ENCODE results near the gene CDK14. TPM values are rescaled to one million over a fixed set of nuclear protein-coding genes. Genes with fewer than 3 reads are reported as not detected.

The CDK14 gene
- total and polyA plus RNA-seq, 5 donors from 2014 or later = 0.58 to 4.0 (median 2.3) TPM

- Mint-ChIP-seq H3K4me1 (no peaks in the 10 kb centered on the region), H3K4me3 (no peak overlapping the region), H3K36me3 (no peaks in the 10 kb centered on the region), H3K9me3 (peaks cover 0 to 7% (median 2%) of the 10 kb centered on the region in 7 donors), H3K27ac (no peak overlapping the region), H3K27me3 (no peaks in the 10 kb centered on the region)
- no peak overlapping the region for H3K27ac ChIP-seq (ENCODE audit: insufficient read depth, low read length, poor library complexity, severe bottlenecking)
- H3K27me3 ChIP-seq (ENCODE audit: control insufficient read depth, insufficient read depth, low read length) = no peaks in the 10 kb centered on the region
- no peaks in the 10 kb centered on the region for H3K9me3 ChIP-seq (ENCODE audit: control insufficient read depth in 2 of 2, low read length in 2 of 2)
- H3K36me3 ChIP-seq (ENCODE audit: control insufficient read depth, insufficient read depth, low read length) = no peaks in the 10 kb centered on the region
- H3K4me3 ChIP-seq (ENCODE audit: low read depth, low read length) = no peak overlapping the region
- no peak for ATAC-seq (ENCODE audit: low read depth in 2 of 2)
- no peaks in the 10 kb centered on the region for H3K4me1 ChIP-seq (ENCODE audit: control insufficient read depth, insufficient read depth, low read length, poor library complexity, severe bottlenecking)
- no peak for DNase-seq
Observed at GRCh38 chr7:90570373-90570959, 25.7 kb upstream of the CDK14 start.

GRCh38 chr7:90574146-90574819 is 21.8 kb upstream of the CDK14 start:
- Mint-ChIP-seq H3K27ac (no peak overlapping the region), H3K36me3 (no peaks in the 10 kb centered on the region), H3K9me3 (peaks cover 0 to 2% (median 0%) of the 10 kb centered on the region in 7 donors), H3K4me1 (no peaks in the 10 kb centered on the region), H3K27me3 (no peaks in the 10 kb centered on the region), H3K4me3 (no peak overlapping the region)
- no peak overlapping the region for H3K27ac ChIP-seq (ENCODE audit: insufficient read depth, low read length, poor library complexity, severe bottlenecking)
- no peak overlapping the region for H3K4me3 ChIP-seq (ENCODE audit: low read depth, low read length)
- H3K9me3 ChIP-seq (ENCODE audit: control insufficient read depth in 2 of 2, low read length in 2 of 2) = no peaks in the 10 kb centered on the region
- ATAC-seq (ENCODE audit: low read depth in 2 of 2) (no peak), DNase-seq (no peak)
- H3K36me3 ChIP-seq (ENCODE audit: control insufficient read depth, insufficient read depth, low read length) = no peaks in the 10 kb centered on the region
- no peaks in the 10 kb centered on the region for H3K4me1 ChIP-seq (ENCODE audit: control insufficient read depth, insufficient read depth, low read length, poor library complexity, severe bottlenecking)
- H3K27me3 ChIP-seq (ENCODE audit: control insufficient read depth, insufficient read depth, low read length) = no peaks in the 10 kb centered on the region

DNA sequence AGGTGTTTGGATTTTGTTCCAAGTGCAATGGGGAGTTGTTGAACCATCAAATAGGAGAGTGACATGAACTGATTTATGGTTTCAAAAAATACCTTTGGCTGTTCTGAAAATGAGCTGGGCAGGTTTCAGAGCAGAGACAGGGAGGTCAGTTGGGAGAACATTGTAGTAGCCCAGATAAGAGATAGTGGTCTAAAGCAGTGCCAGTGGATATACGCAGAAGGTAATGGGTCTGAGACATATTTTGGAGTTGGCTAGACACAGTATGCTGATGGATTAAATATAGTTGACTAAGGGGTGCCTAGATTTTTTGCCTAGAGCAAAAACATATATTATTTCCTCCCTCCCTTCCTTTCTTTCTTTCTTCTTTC is 21.3 kb upstream of the CDK14 start:
- H3K4me1 ChIP-seq (ENCODE audit: control insufficient read depth, insufficient read depth, low read length, poor library complexity, severe bottlenecking) = no peaks in the 10 kb centered on the region
- H3K36me3 ChIP-seq (ENCODE audit: control insufficient read depth, insufficient read depth, low read length) = no peaks in the 10 kb centered on the region
- Mint-ChIP-seq H3K27ac (no peak overlapping the region), H3K4me3 (no peak overlapping the region), H3K4me1 (no peaks in the 10 kb centered on the region), H3K9me3 (peaks cover 0 to 2% (median 0%) of the 10 kb centered on the region in 7 donors), H3K27me3 (no peaks in the 10 kb centered on the region), H3K36me3 (no peaks in the 10 kb centered on the region)
- ATAC-seq (ENCODE audit: low read depth in 2 of 2) (no peak), DNase-seq (no peak)
- H3K9me3 ChIP-seq (ENCODE audit: control insufficient read depth in 2 of 2, low read length in 2 of 2) = no peaks in the 10 kb centered on the region
- no peaks in the 10 kb centered on the region for H3K27me3 ChIP-seq (ENCODE audit: control insufficient read depth, insufficient read depth, low read length)
- no peak overlapping the region for H3K4me3 ChIP-seq (ENCODE audit: low read depth, low read length)
- H3K27ac ChIP-seq (ENCODE audit: insufficient read depth, low read length, poor library complexity, severe bottlenecking) = no peak overlapping the region

- ATAC-seq (ENCODE audit: low read depth in 2 of 2) = no peak
- H3K4me3 Mint-ChIP-seq = no peak overlapping the region
Observed at GRCh38 chr7:90579181-90579688, 16.9 kb upstream of the CDK14 start.

GRCh38 chr7:90580051-90580450 is 16.1 kb upstream of the CDK14 start:
- Mint-ChIP-seq H3K36me3 (no peaks in the 10 kb centered on the region), H3K4me1 (no peaks in the 10 kb centered on the region), H3K9me3 (peaks cover 0 to 9% (median 1%) of the 10 kb centered on the region in 7 donors), H3K27me3 (no peaks in the 10 kb centered on the region), H3K4me3 (no peak overlapping the region), H3K27ac (no peak overlapping the region)
- ATAC-seq (ENCODE audit: low read depth in 2 of 2) (no peak), DNase-seq (no peak)
- Histone ChIP-seq H3K36me3 (ENCODE audit: control insufficient read depth, insufficient read depth, low read length) (no peaks in the 10 kb centered on the region), H3K27me3 (ENCODE audit: control insufficient read depth, insufficient read depth, low read length) (no peaks in the 10 kb centered on the region), H3K4me1 (ENCODE audit: control insufficient read depth, insufficient read depth, low read length, poor library complexity, severe bottlenecking) (no peaks in the 10 kb centered on the region), H3K4me3 (ENCODE audit: low read depth, low read length) (no peak overlapping the region), H3K9me3 (ENCODE audit: control insufficient read depth in 2 of 2, low read length in 2 of 2) (no peaks in the 10 kb centered on the region), H3K27ac (ENCODE audit: insufficient read depth, low read length, poor library complexity, severe bottlenecking) (no peak overlapping the region)

More at GRCh38 chr7:90579181-90579688, 16.9 kb upstream of the CDK14 start:
- Mint-ChIP-seq H3K27ac (no peak overlapping the region), H3K27me3 (no peaks in the 10 kb centered on the region), H3K9me3 (peaks cover 0 to 6% (median 0%) of the 10 kb centered on the region in 7 donors), H3K36me3 (no peaks in the 10 kb centered on the region), H3K4me1 (no peaks in the 10 kb centered on the region)
- no peaks in the 10 kb centered on the region for H3K36me3 ChIP-seq (ENCODE audit: control insufficient read depth, insufficient read depth, low read length)
- no peak overlapping the region for H3K4me3 ChIP-seq (ENCODE audit: low read depth, low read length)
- no peaks in the 10 kb centered on the region for H3K4me1 ChIP-seq (ENCODE audit: control insufficient read depth, insufficient read depth, low read length, poor library complexity, severe bottlenecking)
- no peaks in the 10 kb centered on the region for H3K9me3 ChIP-seq (ENCODE audit: control insufficient read depth in 2 of 2, low read length in 2 of 2)
- no peaks in the 10 kb centered on the region for H3K27me3 ChIP-seq (ENCODE audit: control insufficient read depth, insufficient read depth, low read length)
- no peak for DNase-seq
- H3K27ac ChIP-seq (ENCODE audit: insufficient read depth, low read length, poor library complexity, severe bottlenecking) = no peak overlapping the region

DNA sequence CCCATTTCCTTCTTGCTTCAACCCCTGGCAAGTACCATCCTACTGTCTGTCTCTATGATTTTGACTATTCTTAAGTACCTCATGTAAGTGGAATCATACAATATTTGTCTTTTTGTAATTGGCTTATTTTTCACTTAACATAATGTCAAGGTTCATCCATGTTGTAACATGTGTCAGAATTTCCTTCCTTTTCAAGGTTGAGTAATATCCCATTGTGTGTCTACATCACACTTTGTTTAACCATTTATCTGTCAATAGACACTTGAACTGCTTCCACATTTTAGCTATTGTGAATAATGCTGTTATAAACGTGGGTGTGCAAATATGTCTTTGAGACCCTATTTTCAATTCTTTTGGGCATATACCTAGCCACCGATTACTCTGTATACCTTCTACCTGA is 14.0 kb upstream of the CDK14 start:
- Mint-ChIP-seq H3K36me3 (no peaks in the 10 kb centered on the region), H3K4me1 (no peaks in the 10 kb centered on the region), H3K27me3 (no peaks in the 10 kb centered on the region), H3K4me3 (no peak overlapping the region), H3K27ac (no peak overlapping the region), H3K9me3 (peaks cover 0 to 11% (median 1%) of the 10 kb centered on the region in 7 donors)
- H3K36me3 ChIP-seq (ENCODE audit: control insufficient read depth, insufficient read depth, low read length) = no peaks in the 10 kb centered on the region
- no peak overlapping the region for H3K4me3 ChIP-seq (ENCODE audit: low read depth, low read length)
- H3K4me1 ChIP-seq (ENCODE audit: control insufficient read depth, insufficient read depth, low read length, poor library complexity, severe bottlenecking) = no peaks in the 10 kb centered on the region
- no peaks in the 10 kb centered on the region for H3K27me3 ChIP-seq (ENCODE audit: control insufficient read depth, insufficient read depth, low read length)
- H3K27ac ChIP-seq (ENCODE audit: insufficient read depth, low read length, poor library complexity, severe bottlenecking) = no peak overlapping the region
- ATAC-seq (ENCODE audit: low read depth in 2 of 2) (no peak), DNase-seq (no peak)
- H3K9me3 ChIP-seq (ENCODE audit: control insufficient read depth in 2 of 2, low read length in 2 of 2) = no peaks in the 10 kb centered on the region

DNA sequence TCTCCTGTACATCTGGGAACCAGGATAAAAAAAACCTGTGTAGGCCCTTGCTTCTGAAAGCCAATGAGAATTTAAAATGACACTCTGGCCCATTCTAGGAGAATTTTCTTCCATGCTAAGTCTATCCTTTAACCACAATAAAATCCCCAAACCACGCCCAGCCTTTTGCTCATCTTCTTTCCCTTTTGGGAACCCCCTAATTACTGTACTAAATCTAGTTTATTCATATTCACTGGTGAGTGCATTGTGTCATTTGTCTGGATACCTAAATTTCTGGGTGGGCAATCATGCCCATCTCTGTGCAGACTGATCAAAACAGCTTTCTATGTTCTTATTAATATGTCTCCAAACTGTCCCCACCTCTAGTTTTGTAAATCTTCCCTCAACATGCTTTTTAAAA is 11.7 kb upstream of the CDK14 start:
- no peaks in the 10 kb centered on the region for H3K27me3 ChIP-seq (ENCODE audit: control insufficient read depth, insufficient read depth, low read length)
- Mint-ChIP-seq H3K36me3 (no peaks in the 10 kb centered on the region), H3K4me3 (no peak overlapping the region), H3K27me3 (no peaks in the 10 kb centered on the region), H3K4me1 (no peaks in the 10 kb centered on the region), H3K27ac (no peak overlapping the region), H3K9me3 (peaks cover 0 to 11% (median 3%) of the 10 kb centered on the region in 7 donors)
- H3K27ac ChIP-seq (ENCODE audit: insufficient read depth, low read length, poor library complexity, severe bottlenecking) = no peak overlapping the region
- H3K36me3 ChIP-seq (ENCODE audit: control insufficient read depth, insufficient read depth, low read length) = no peaks in the 10 kb centered on the region
- no peaks in the 10 kb centered on the region for H3K4me1 ChIP-seq (ENCODE audit: control insufficient read depth, insufficient read depth, low read length, poor library complexity, severe bottlenecking)
- no peak for ATAC-seq (ENCODE audit: low read depth in 2 of 2)
- DNase-seq = no peak
- no peak overlapping the region for H3K4me3 ChIP-seq (ENCODE audit: low read depth, low read length)
- no peaks in the 10 kb centered on the region for H3K9me3 ChIP-seq (ENCODE audit: control insufficient read depth in 2 of 2, low read length in 2 of 2)

GRCh38 chr7:90586091-90586490 is 10.0 kb upstream of the CDK14 start:
- H3K9me3 ChIP-seq (ENCODE audit: control insufficient read depth in 2 of 2, low read length in 2 of 2) = no peaks in the 10 kb centered on the region
- H3K36me3 ChIP-seq (ENCODE audit: control insufficient read depth, insufficient read depth, low read length) = no peaks in the 10 kb centered on the region
- H3K36me3 Mint-ChIP-seq = no peaks in the 10 kb centered on the region
- H3K27me3 Mint-ChIP-seq = no peaks in the 10 kb centered on the region
- no peak overlapping the region for H3K4me3 Mint-ChIP-seq
- no peaks in the 10 kb centered on the region for H3K27me3 ChIP-seq (ENCODE audit: control insufficient read depth, insufficient read depth, low read length)
- H3K4me1 ChIP-seq (ENCODE audit: control insufficient read depth, insufficient read depth, low read length, poor library complexity, severe bottlenecking) = no peaks in the 10 kb centered on the region
- ATAC-seq (ENCODE audit: low read depth in 2 of 2) (no peak), DNase-seq (no peak)
- no peak overlapping the region for H3K27ac ChIP-seq (ENCODE audit: insufficient read depth, low read length, poor library complexity, severe bottlenecking)
- peaks cover 0 to 11% (median 3%) of the 10 kb centered on the region in 7 donors for H3K9me3 Mint-ChIP-seq
- no peak overlapping the region for H3K4me3 ChIP-seq (ENCODE audit: low read depth, low read length)
- no peak overlapping the region for H3K27ac Mint-ChIP-seq
- H3K4me1 Mint-ChIP-seq = no peaks in the 10 kb centered on the region
